ENCODE results near the gene MEF2D.

MEF2D gene

GRCh38 chr1:156533568-156534220 lies 33.1 kb upstream of the MEF2D start:
- Histone ChIP-seq H3K36me3 (ENCODE audit: low read depth) (peaks cover 66% of the 10 kb centered on the region), H3K27me3 (ENCODE audit: insufficient read depth, poor library complexity, severe bottlenecking) (no peaks in the 10 kb centered on the region), H3K27ac (ENCODE audit: poor library complexity, severe bottlenecking) (no peak overlapping the region), H3K9me3 (ENCODE audit: severe bottlenecking) (no peaks in the 10 kb centered on the region), H3K4me3 (ENCODE audit: severe bottlenecking) (no peak overlapping the region), H3K4me1 (ENCODE audit: insufficient read depth, poor library complexity, severe bottlenecking) (no peaks in the 10 kb centered on the region)
- DNase-seq (ENCODE audit: low spot score) = no peak
- ATAC-seq (ENCODE audit: low read depth) = no peak
- no peak for TF ChIP-seq CTCF (IDR thresholded peaks at IDR 0.05; ENCODE audit: poor library complexity, severe bottlenecking)

- ATAC-seq (ENCODE audit: low read depth) (no peak), DNase-seq (ENCODE audit: low spot score) (no peak)
- Histone ChIP-seq H3K4me1 (ENCODE audit: insufficient read depth, poor library complexity, severe bottlenecking) (no peaks in the 10 kb centered on the region), H3K4me3 (ENCODE audit: severe bottlenecking) (no peak overlapping the region), H3K27ac (ENCODE audit: poor library complexity, severe bottlenecking) (no peak overlapping the region), H3K36me3 (ENCODE audit: low read depth) (peaks cover 73% of the 10 kb centered on the region), H3K9me3 (ENCODE audit: severe bottlenecking) (no peaks in the 10 kb centered on the region), H3K27me3 (ENCODE audit: insufficient read depth, poor library complexity, severe bottlenecking) (no peaks in the 10 kb centered on the region)
- TF ChIP-seq CTCF (IDR thresholded peaks at IDR 0.05; ENCODE audit: poor library complexity, severe bottlenecking) = no peak
Observed at GRCh38 chr1:156532374-156532773, 31.8 kb upstream of the MEF2D start.

- H3K27me3 ChIP-seq (ENCODE audit: insufficient read depth, poor library complexity, severe bottlenecking) = no peaks in the 10 kb centered on the region
- H3K9me3 ChIP-seq (ENCODE audit: severe bottlenecking) = no peaks in the 10 kb centered on the region
- H3K4me3 ChIP-seq (ENCODE audit: severe bottlenecking) = no peak overlapping the region
- no peak overlapping the region for H3K27ac ChIP-seq (ENCODE audit: poor library complexity, severe bottlenecking)
- no peak for ATAC-seq (ENCODE audit: low read depth)
- no peak for TF ChIP-seq CTCF (IDR thresholded peaks at IDR 0.05; ENCODE audit: poor library complexity, severe bottlenecking)
- peaks cover 67% of the 10 kb centered on the region for H3K36me3 ChIP-seq (ENCODE audit: low read depth)
- no peaks in the 10 kb centered on the region for H3K4me1 ChIP-seq (ENCODE audit: insufficient read depth, poor library complexity, severe bottlenecking)
- no peak for DNase-seq (ENCODE audit: low spot score)
Observed at GRCh38 chr1:156530006-156530405, 29.4 kb upstream of the MEF2D start.

- Histone ChIP-seq H3K36me3 (ENCODE audit: low read depth) (peaks cover 62% of the 10 kb centered on the region), H3K9me3 (ENCODE audit: severe bottlenecking) (no peaks in the 10 kb centered on the region), H3K4me1 (ENCODE audit: insufficient read depth, poor library complexity, severe bottlenecking) (no peaks in the 10 kb centered on the region), H3K27me3 (ENCODE audit: insufficient read depth, poor library complexity, severe bottlenecking) (no peaks in the 10 kb centered on the region), H3K4me3 (ENCODE audit: severe bottlenecking) (no peak overlapping the region), H3K27ac (ENCODE audit: poor library complexity, severe bottlenecking) (no peak overlapping the region)
- no peak for TF ChIP-seq CTCF (IDR thresholded peaks at IDR 0.05; ENCODE audit: poor library complexity, severe bottlenecking)
- DNase-seq (ENCODE audit: low spot score) (no peak), ATAC-seq (ENCODE audit: low read depth) (no peak)
Observed at GRCh38 chr1:156528875-156529425, 28.4 kb upstream of the MEF2D start.

- Histone ChIP-seq H3K36me3 (ENCODE audit: low read depth) (peaks cover 59% of the 10 kb centered on the region), H3K4me3 (ENCODE audit: severe bottlenecking) (no peak overlapping the region), H3K27me3 (ENCODE audit: insufficient read depth, poor library complexity, severe bottlenecking) (no peaks in the 10 kb centered on the region), H3K27ac (ENCODE audit: poor library complexity, severe bottlenecking) (no peak overlapping the region), H3K9me3 (ENCODE audit: severe bottlenecking) (no peaks in the 10 kb centered on the region), H3K4me1 (ENCODE audit: insufficient read depth, poor library complexity, severe bottlenecking) (no peaks in the 10 kb centered on the region)
- no peak for ATAC-seq (ENCODE audit: low read depth)
- no peak for DNase-seq (ENCODE audit: low spot score)
- no peak for TF ChIP-seq CTCF (IDR thresholded peaks at IDR 0.05; ENCODE audit: poor library complexity, severe bottlenecking)
Observed at GRCh38 chr1:156528231-156528630, 27.7 kb upstream of the MEF2D start.
